SK-N-SH (cell line): ENCODE measurements around the gene BSN.

Experiments
- CTCF ChIP-seq: fragments of 200-600 bp; sonication (generic); IDR thresholded peaks from 2 replicates; pipeline ENCODE4 v1.6.1; 2017; ENCODE audit warnings: antibody characterized with exemption, mild to moderate bottlenecking, moderate library complexity
- RXRA ChIP-seq: IDR thresholded peaks from 2 replicates; pipeline ENCODE4 v1.4.0; 2012; ENCODE audit warnings: low read depth, mild to moderate bottlenecking, borderline replicate concordance
- TAF1 ChIP-seq: IDR thresholded peaks from 2 replicates; pipeline ENCODE4 v1.6.1; 2012; ENCODE audit warnings: low read depth, mild to moderate bottlenecking, low read length, moderate library complexity, borderline replicate concordance

DNA sequence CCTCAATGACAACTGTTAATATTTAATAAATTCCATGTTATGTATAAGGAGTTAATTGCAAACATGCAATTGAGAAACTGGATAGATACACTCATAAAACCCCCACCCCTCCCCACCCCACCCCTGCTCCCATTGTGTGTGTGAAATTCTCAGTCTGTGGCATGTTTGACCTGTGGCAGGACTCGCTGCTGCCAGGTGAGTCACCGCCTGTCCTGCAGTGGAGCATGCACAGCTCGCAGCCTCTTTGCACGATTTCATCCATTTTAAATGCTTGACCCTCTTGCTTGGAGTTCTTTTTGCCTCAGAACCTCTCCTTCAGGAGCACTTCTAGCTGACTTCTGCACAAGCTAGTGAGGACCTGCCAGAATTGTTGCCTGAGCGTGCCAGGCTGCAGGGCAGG, 114.6 kb downstream of the BSN start:
- TF ChIP-seq CTCF (no peak), RXRA (no peak), TAF1 (no peak)
